IMR-90 (cell line): ENCODE data around the gene FRMD6.

Experiments
- CTCF ChIP-seq: conservative IDR thresholded peaks from 2 replicates; pipeline ENCODE4 v1.5.1; 2012; ENCODE audit warnings: mild to moderate bottlenecking, low read depth, low read length, improper control_type of control experiment
- POLR2A ChIP-seq: IDR thresholded peaks from 2 replicates; pipeline ENCODE4 v1.6.1; 2012; ENCODE audit warnings: mild to moderate bottlenecking, low read depth, low read length
- RFX5 ChIP-seq: IDR thresholded peaks from 2 replicates; pipeline ENCODE4 v1.8.0; 2012; ENCODE audit warnings: low read depth, mild to moderate bottlenecking, low read length, moderate library complexity
- SMC3 ChIP-seq: fragments of 150-350 bp; IDR thresholded peaks from 2 replicates; pipeline ENCODE4 v1.6.1; 2016; ENCODE audit warnings: low read depth, mild to moderate bottlenecking, antibody characterized with exemption, low read length, moderate library complexity

GRCh38 chr14:51619561-51619960 is 32.1 kb upstream of the FRMD6 start:
- TF ChIP-seq CTCF (no peak), RFX5 (no peak), SMC3 (no peak), POLR2A (no peak)
